NK-92 treated with Interleukin-12 subunit alpha and Interleukin-12 subunit beta, amount 100 ng/mL, for 24 hours (cell line): Measurements from ENCODE around the gene DCP1B.

Experiments used
- DNase-seq: peaks from one replicate; lab custom pipeline; 2025; lab: John Stamatoyannopoulos, UW

The DCP1B gene

DNA sequence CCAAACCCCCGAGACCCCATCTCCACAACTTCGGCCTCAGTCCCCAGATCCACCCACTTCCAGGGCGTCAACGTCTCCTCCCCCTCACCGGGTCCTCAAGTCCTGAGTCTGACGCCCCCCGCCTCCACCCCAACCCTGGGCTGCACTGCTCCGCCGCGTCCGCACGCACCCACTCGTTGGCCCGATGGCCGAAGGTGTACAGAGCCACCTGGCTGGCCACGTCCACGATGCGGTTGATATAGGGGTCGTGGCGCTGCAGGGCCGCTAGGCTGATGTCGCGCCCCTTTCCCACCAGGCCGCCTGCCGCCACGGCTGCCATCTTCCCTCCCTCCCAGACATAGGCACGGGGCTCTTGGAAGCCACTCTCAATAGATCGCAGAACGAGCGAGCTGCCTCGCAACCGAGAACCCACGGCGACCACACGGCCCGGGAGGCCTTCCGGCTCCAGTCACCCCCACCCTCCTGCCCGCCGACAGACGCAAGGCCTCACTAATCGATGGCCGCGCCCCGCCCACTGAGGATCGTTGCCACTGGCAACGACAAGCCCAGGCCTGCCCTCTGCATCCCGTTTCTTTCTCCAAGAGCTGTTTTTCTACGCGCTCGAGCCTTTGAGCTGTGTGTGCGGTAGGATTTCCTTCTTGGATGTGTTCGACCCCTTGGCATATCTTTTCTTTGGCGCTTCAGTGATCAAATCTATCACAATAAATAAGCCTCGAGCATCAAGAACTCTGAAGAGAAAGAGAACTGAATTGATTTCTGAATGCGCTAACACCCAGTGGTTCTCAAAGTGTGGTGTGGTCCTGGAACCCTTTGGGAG lies at the start of gene DCP1B:
Gene DCP1B, minus strand, starts transcription at position 345 of the 817 bp plus-strand sequence. Its CDS starts 26 bp downstream, at position 319.
- peak; percentile 77 for DNase-seq

GRCh38 chr12:2053691-2054090 lies 49.4 kb upstream of the DCP1B start:
- no peak for DNase-seq

- no peak for DNase-seq
Observed at GRCh38 chr12:2052826-2053678, 48.8 kb upstream of the DCP1B start, which contains the start of gene CACNA1C. CACNA1C (plus strand) TSS chr12:2052987; CDS start chr12:2053563, 576 bp downstream.

GRCh38 chr12:2051700-2052621 lies 47.7 kb upstream of the DCP1B start:
- no peak for DNase-seq

- DNase-seq, result no peak
Observed at GRCh38 chr12:2049604-2050540, 45.6 kb upstream of the DCP1B start.

- DNase-seq, result no peak
Observed at GRCh38 chr12:2047752-2048151, 43.5 kb upstream of the DCP1B start.

DNA sequence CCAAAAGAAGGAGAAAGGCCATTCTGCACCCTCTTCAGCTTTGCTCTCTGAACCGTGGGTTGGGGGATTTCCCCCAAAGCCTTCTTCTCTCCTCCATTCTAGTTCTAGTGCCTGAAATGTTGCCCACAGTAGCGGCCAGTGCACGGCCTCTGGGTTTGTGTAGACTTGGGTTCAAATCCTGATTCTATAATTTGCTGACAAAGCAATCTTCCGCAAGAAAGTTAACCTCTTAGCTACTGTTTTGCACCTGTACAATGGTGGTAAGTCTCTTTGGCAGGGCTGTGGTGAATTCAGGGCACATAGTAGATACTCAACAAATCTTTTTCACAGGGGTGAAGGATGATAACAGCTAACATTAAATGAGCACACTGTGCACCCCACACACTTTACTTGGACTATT lies 42.7 kb upstream of the DCP1B start:
- DNase-seq, result no peak

- no peak for DNase-seq
Observed at GRCh38 chr12:2044165-2044564, 39.9 kb upstream of the DCP1B start.

DNA sequence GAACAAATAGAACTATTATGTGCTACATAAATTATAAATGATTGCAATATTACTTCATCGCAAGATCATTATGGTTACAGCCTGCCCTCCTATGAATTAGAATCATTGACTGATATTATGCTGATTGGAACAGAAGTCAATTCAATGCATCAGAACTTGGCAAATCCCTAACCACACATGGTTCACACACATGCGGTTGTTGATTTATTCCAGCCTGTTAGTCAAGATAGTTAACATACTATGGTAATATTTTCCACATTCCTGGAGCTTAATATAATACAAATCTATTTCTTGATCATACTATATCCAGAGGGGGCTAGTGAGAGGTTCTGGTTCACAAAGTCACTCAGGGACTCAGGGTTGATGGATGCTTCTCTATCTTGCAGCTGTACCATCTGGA lies 38.8 kb upstream of the DCP1B start:
- DNase-seq, result no peak

- no peak for DNase-seq
Observed at GRCh38 chr12:2039034-2039433, 34.8 kb upstream of the DCP1B start.

- no peak for DNase-seq
Observed at GRCh38 chr12:2035431-2036055, 31.3 kb upstream of the DCP1B start.

DNA sequence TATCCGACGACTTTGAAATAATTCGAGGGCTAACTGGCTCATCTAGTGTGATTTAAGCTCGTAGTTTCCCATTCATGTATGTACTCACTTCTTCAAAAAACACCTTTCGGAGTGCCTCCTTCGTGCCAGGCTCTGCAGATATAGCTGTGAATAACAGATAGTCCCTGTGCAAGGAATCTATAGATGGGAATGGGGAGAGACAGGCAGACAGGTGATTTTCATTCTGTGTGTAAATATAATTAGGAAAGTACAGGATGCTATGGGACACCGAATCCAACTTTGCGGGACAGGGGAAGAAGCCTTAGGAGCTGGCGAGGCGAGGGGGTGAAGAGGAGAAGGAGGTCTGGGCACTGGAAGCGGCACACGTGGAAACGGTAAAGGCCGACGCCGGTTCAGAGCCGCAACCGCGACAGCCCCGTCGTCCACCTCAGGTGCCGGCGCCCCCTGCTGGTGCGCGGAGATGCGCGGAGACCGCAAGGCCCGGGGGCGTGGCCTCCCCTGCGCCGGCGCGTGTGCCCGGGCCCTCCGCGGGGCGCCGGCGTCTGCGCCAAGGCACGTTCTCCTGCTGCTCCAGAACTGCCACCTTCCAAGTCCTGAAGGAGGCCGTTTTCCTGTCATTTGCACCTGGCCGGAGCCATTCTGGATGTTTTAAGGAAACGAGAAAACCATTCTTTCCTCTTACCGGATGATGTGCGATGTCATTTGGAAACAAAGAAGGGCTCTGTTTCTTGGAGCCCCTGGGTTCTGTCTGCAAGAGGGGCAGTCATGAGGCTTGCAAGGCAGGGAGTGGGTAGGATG lies 30.6 kb upstream of the DCP1B start:
- no peak for DNase-seq

GRCh38 chr12:2032506-2032905 lies 28.2 kb upstream of the DCP1B start:
- DNase-seq, result no peak

- DNase-seq, result no peak
Observed at GRCh38 chr12:2029851-2030250, 25.6 kb upstream of the DCP1B start.

GRCh38 chr12:2027351-2027750 lies 23.1 kb upstream of the DCP1B start:
- no peak for DNase-seq

- DNase-seq, result no peak
Observed at GRCh38 chr12:2023365-2023764, 19.1 kb upstream of the DCP1B start.

GRCh38 chr12:2020511-2020910 lies 16.3 kb upstream of the DCP1B start:
- DNase-seq, result no peak

- DNase-seq, result no peak
Observed at GRCh38 chr12:2019126-2019525, 14.9 kb upstream of the DCP1B start.

GRCh38 chr12:2018391-2018790 lies 14.1 kb upstream of the DCP1B start:
- DNase-seq, result no peak
